Natural killer cell (primary cell): ENCODE measurements around the gene HSD3B7. TPM values are rescaled to one million over a fixed set of nuclear protein-coding genes. Genes with fewer than 3 reads are reported as not detected.

Source experiments
- ATAC-seq, 3 donors: fragments of 150-1000 bp in 2 of 3; fragments of 200-7000 bp in 1 of 3; cut with Tn5 transposase; 1 replicate in 1 of 3; 2 replicates in 2 of 3; pipeline ENCODE4 v1.10.0; 2021; ENCODE audit warnings: mild to moderate bottlenecking in 2 of 3, moderate library complexity in 2 of 3
- DNase-seq, 2 donors: peaks; one replicate each; pipeline versions ENCODE4 v3.0.0 to v3.0.0-alpha.2; 2013 to 2021; ENCODE audit warnings: mixed read lengths in 1 of 2
- H3K27ac ChIP-seq: one replicate; pipeline ENCODE4 v1.5.1; 2013; ENCODE audit warnings: mild to moderate bottlenecking, low read length
- H3K27me3 ChIP-seq: one replicate; pipeline ENCODE4 v1.6.1; 2013; ENCODE audit warnings: low read length; ENCODE audit not compliant: control insufficient read depth, insufficient read depth
- H3K36me3 ChIP-seq: one replicate; pipeline ENCODE4 v1.6.1; 2013; ENCODE audit warnings: low read length; ENCODE audit not compliant: control insufficient read depth, insufficient read depth
- H3K4me1 ChIP-seq: one replicate; pipeline ENCODE4 v1.6.1; 2013; ENCODE audit warnings: low read length; ENCODE audit not compliant: control insufficient read depth, insufficient read depth
- H3K4me3 ChIP-seq: one replicate; pipeline ENCODE4 v1.5.1; 2013; ENCODE audit warnings: low read length
- H3K9me3 ChIP-seq: one replicate; pipeline ENCODE4 v1.6.1; 2013; ENCODE audit warnings: low read length; ENCODE audit not compliant: control insufficient read depth, insufficient read depth
- H3K27ac Mint-ChIP-seq, 2 donors: one replicate each; pipeline ENCODE4 v1.8.0; 2022; ENCODE audit warnings: mild to moderate bottlenecking in 2 of 2, mixed read lengths in 2 of 2, moderate library complexity in 1 of 2
- H3K27me3 Mint-ChIP-seq, 2 donors: one replicate each; pipeline ENCODE4 v1.8.0; 2022; ENCODE audit warnings: low read depth in 2 of 2, mixed read lengths in 2 of 2
- H3K36me3 Mint-ChIP-seq: one replicate; pipeline ENCODE4 v1.8.0; 2022; ENCODE audit warnings: mixed read lengths
- H3K4me1 Mint-ChIP-seq, 2 donors: one replicate each; pipeline ENCODE4 v1.8.0; 2022; ENCODE audit warnings: mixed read lengths in 2 of 2
- H3K4me3 Mint-ChIP-seq: one replicate; pipeline ENCODE4 v1.8.0; 2022; ENCODE audit warnings: mild to moderate bottlenecking, moderate library complexity, mixed read lengths
- H3K9me3 Mint-ChIP-seq, 2 donors: one replicate each; pipeline ENCODE4 v1.8.0; 2022; ENCODE audit warnings: mixed read lengths in 2 of 2
- WGBS: methylation state at CpG from one replicate; pipeline ENCODE4 v1.1.7; 2013; ENCODE audit warnings: missing lambda C conversion rate; ENCODE audit not compliant: insufficient coverage; 5-methylcytosine and 5-hydroxymethylcytosine counted together
- intact Hi-C: fragments of 100-400 bp; cut with micrococcal nuclease; formaldehyde crosslinking; loops from one replicate; pipeline ENCODE4 v1.14.2; 2022
- total RNA-seq, 4 donors: library from RNA; stranded (reverse); fragments of 120-200 nt in 1 of 4; gene quantifications; one replicate each; pipeline versions ENCODE4 v1.2.3 to v1.2.4, GENCODE V29; 2013 to 2022
- TF ChIP-seq, protein P1 (sequence below): fragments of 200-600 bp; IDR thresholded peaks from one replicate; pipeline ENCODE4 v1.8.0; 2022; ENCODE audit warnings: antibody characterized with exemption

Gene HSD3B7
- total RNA-seq, 3 donors from 2014 or later (not counting 1 experiment from before 2014, with no cell fraction given): 0.26 to 2.1 (median 0.39) TPM

DNA sequence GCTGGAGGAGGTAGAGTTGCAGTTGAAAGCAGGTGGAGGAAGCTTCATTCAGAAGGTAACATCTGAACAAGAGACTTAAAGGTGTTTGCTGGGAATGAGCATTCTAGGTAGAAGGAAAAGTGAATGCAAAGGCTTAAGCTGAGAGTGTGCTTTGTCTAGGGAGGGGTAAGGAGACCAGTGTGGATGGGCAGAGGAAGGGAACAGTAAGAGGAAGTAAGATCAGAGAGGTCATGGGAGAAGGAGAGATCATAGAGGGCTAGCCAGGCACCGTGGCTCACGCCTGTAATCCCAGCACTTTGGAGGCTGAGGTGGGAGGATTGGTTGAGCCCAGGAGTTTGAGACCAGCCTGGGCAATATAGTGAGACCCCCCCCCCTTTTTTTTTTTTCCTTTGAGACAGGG is 51.7 kb downstream of the HSD3B7 start:
- Mint-ChIP-seq H3K9me3 (no peaks in the 10 kb centered on the region), H3K27me3 (no peaks in the 10 kb centered on the region), H3K4me1 (peaks cover 36 to 37% of the 10 kb centered on the region in 2 donors), H3K36me3 (no peaks in the 10 kb centered on the region), H3K27ac (peak overlapping the region in 1 of 2 donors; percentile 26), H3K4me3 (no peak overlapping the region)
- Histone ChIP-seq H3K9me3 (no peaks in the 10 kb centered on the region), H3K27ac (no peak overlapping the region), H3K4me3 (no peak overlapping the region), H3K4me1 (peaks cover 20% of the 10 kb centered on the region), H3K36me3 (peaks cover 45% of the 10 kb centered on the region), H3K27me3 (no peaks in the 10 kb centered on the region)
- no peak for ATAC-seq
- TF ChIP-seq, protein P1, sequence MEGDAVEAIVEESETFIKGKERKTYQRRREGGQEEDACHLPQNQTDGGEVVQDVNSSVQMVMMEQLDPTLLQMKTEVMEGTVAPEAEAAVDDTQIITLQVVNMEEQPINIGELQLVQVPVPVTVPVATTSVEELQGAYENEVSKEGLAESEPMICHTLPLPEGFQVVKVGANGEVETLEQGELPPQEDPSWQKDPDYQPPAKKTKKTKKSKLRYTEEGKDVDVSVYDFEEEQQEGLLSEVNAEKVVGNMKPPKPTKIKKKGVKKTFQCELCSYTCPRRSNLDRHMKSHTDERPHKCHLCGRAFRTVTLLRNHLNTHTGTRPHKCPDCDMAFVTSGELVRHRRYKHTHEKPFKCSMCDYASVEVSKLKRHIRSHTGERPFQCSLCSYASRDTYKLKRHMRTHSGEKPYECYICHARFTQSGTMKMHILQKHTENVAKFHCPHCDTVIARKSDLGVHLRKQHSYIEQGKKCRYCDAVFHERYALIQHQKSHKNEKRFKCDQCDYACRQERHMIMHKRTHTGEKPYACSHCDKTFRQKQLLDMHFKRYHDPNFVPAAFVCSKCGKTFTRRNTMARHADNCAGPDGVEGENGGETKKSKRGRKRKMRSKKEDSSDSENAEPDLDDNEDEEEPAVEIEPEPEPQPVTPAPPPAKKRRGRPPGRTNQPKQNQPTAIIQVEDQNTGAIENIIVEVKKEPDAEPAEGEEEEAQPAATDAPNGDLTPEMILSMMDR: no peak
- intact Hi-C loops: no loop called here
- no peak for DNase-seq
- 50% methylated on average over 2 of the region's 2 CpGs for WGBS

Other genes starting within 250 kb of the HSD3B7 start
- 10 to 100 TPM; 50.5 to 86.1 (median 64.8) TPM for gene PHKG2, start 236.8 kb upstream of the HSD3B7 start, total RNA-seq
- 1 to 10 TPM; 3.4 to 5.1 (median 4.9) TPM for gene CFAP119, start 223.1 kb upstream of the HSD3B7 start, total RNA-seq
- gene RNF40, start 222.9 kb upstream of the HSD3B7 start, total RNA-seq: 100 to 1,000 TPM; 153 to 167 (median 161) TPM
- 1 to 10 TPM in 2 of 3 donors, under 1 TPM in 1; 0.96 to 1.9 (median 1.8) TPM for gene ZNF629, start 198.0 kb upstream of the HSD3B7 start, total RNA-seq
- 10 to 100 TPM; 25.1 to 28.5 (median 27.4) TPM for gene BCL7C, start 91.1 kb upstream of the HSD3B7 start, total RNA-seq
- gene CTF1, start 88.6 kb upstream of the HSD3B7 start, total RNA-seq: under 1 TPM; 0.45 to 0.60 (median 0.47) TPM
- gene FBXL19, start 61.6 kb upstream of the HSD3B7 start, total RNA-seq: 10 to 100 TPM; 10.1 to 13.3 (median 12.4) TPM
- 10 to 100 TPM; 10.8 to 19.8 (median 12.8) TPM for gene ORAI3, start 36.1 kb upstream of the HSD3B7 start, total RNA-seq
- 10 to 100 TPM; 32.9 to 34.5 (median 33.9) TPM for gene SETD1A, start 27.5 kb upstream of the HSD3B7 start, total RNA-seq
- gene STX1B, start 25.4 kb downstream of the HSD3B7 start, total RNA-seq: 1 to 10 TPM in 1 of 3 donors, under 1 TPM in 2; 0.14 to 1.6 (median 0.32) TPM
- gene STX4, start 48.4 kb downstream of the HSD3B7 start, total RNA-seq: 100 to 1,000 TPM; 128 to 145 (median 133) TPM
- gene ZNF668, start 89.0 kb downstream of the HSD3B7 start, total RNA-seq: 10 to 100 TPM; 11.0 to 27.4 (median 22.6) TPM
- gene ZNF646, start 89.2 kb downstream of the HSD3B7 start, total RNA-seq: 10 to 100 TPM; 22.0 to 31.1 (median 30.1) TPM
- 1 to 10 TPM; 4.3 to 7.4 (median 5.1) TPM for gene PRSS53, start 103.7 kb downstream of the HSD3B7 start, total RNA-seq
- gene VKORC1, start 109.6 kb downstream of the HSD3B7 start, total RNA-seq: 10 to 100 TPM; 35.9 to 42.1 (median 41.8) TPM
- 10 to 100 TPM in 2 of 3 donors, 1 to 10 TPM in 1; 9.9 to 16.3 (median 12.1) TPM for gene BCKDK, start 123.2 kb downstream of the HSD3B7 start, total RNA-seq
- gene KAT8, start 132.5 kb downstream of the HSD3B7 start, total RNA-seq: 100 to 1,000 TPM in 1 of 3 donors, 10 to 100 TPM in 2; 90.6 to 101 (median 93.4) TPM
- gene PRSS8, start 150.5 kb downstream of the HSD3B7 start, total RNA-seq: not detected
- gene PRSS36, start 164.9 kb downstream of the HSD3B7 start, total RNA-seq: 1 to 10 TPM; 2.1 to 3.5 (median 2.3) TPM
- 100 to 1,000 TPM; 872 to 934 (median 918) TPM for gene FUS, start 194.9 kb downstream of the HSD3B7 start, total RNA-seq
- 10 to 100 TPM; 29.7 to 38.1 (median 37.6) TPM for gene PYCARD, start 217.6 kb downstream of the HSD3B7 start, total RNA-seq
- under 1 TPM in 2 of 3 donors, not detected in 1; 0.05 to 0.07 TPM for gene TRIM72, start 228.9 kb downstream of the HSD3B7 start, total RNA-seq
- not detected for gene PYDC1, start 231.9 kb downstream of the HSD3B7 start, total RNA-seq